WTC11 (cell line): Measurements from ENCODE around the gene RAET1E. TPM values are rescaled to one million over a fixed set of nuclear protein-coding genes. Genes with fewer than 3 reads are reported as not detected.

Experiments used
- ATAC-seq: fragments of 200-7000 bp; cut with Tn5 transposase; 2 replicates; pipeline ENCODE4 v1.10.0; 2021; ENCODE audit warnings: mild to moderate bottlenecking, moderate library complexity
- CTCF ChIA-PET: fragments of 300-600 bp; sonication (Branson Sonifier 250); formaldehyde crosslinking; loops from one replicate; lab custom pipeline; 2021; ENCODE audit warnings: antibody characterized with exemption; lab: Charles Lee
- POLR2A ChIA-PET: fragments of 350-600 bp; sonication (Branson Sonifier 250); formaldehyde crosslinking; loops from one replicate; lab custom pipeline; 2021; ENCODE audit warnings: antibody characterized with exemption; lab: Charles Lee
- DNase-seq: peaks from one replicate; pipeline ENCODE4 v3.0.0; 2021; ENCODE audit warnings: low spot score
- H3K27ac Mint-ChIP-seq: 2 replicates; pipeline ENCODE4 v1.8.0; 2021; ENCODE audit warnings: mixed read lengths
- H3K27me3 Mint-ChIP-seq: 2 replicates; pipeline ENCODE4 v1.8.0; 2021; ENCODE audit warnings: low read depth, mild to moderate bottlenecking, moderate library complexity, mixed read lengths
- H3K36me3 Mint-ChIP-seq: 2 replicates; pipeline ENCODE4 v1.8.0; 2021; ENCODE audit warnings: mixed read lengths
- H3K4me1 Mint-ChIP-seq: 2 replicates; pipeline ENCODE4 v1.8.0; 2022; ENCODE audit warnings: mixed read lengths
- H3K4me3 Mint-ChIP-seq: 2 replicates; pipeline ENCODE4 v1.8.0; 2021; ENCODE audit warnings: mild to moderate bottlenecking, moderate library complexity, mixed read lengths
- H3K9me3 Mint-ChIP-seq: 2 replicates; pipeline ENCODE4 v1.8.0; 2021; ENCODE audit warnings: mixed read lengths
- FOXJ3 ChIP-seq: sonication (generic); formaldehyde crosslinking; IDR thresholded peaks from 2 replicates; pipeline ENCODE4 v1.9.0; 2021; ENCODE audit warnings: missing genetic modification reagents, mild to moderate bottlenecking, borderline replicate concordance
- HMGXB4 ChIP-seq: sonication (generic); formaldehyde crosslinking; IDR thresholded peaks from 2 replicates; pipeline ENCODE4 v1.8.1; 2023; ENCODE audit warnings: mild to moderate bottlenecking, moderate library complexity, missing genetic modification reagents
- IRF1 ChIP-seq: sonication (generic); formaldehyde crosslinking; IDR thresholded peaks from 2 replicates; pipeline ENCODE4 v1.8.0; 2023; ENCODE audit warnings: missing genetic modification reagents
- JUN ChIP-seq: sonication (generic); formaldehyde crosslinking; IDR thresholded peaks from 2 replicates; pipeline ENCODE4 v1.8.0; 2023; ENCODE audit warnings: mild to moderate bottlenecking, missing genetic modification reagents
- MYBL2 ChIP-seq: sonication (generic); formaldehyde crosslinking; IDR thresholded peaks from 2 replicates; pipeline ENCODE4 v1.8.1; 2023; ENCODE audit warnings: mild to moderate bottlenecking, moderate library complexity, missing genetic modification reagents
- NFATC4 ChIP-seq: fragments of 250-450 bp; sonication (Bioruptor Pico); IDR thresholded peaks from 2 replicates; pipeline ENCODE4 v1.9.0; 2021; ENCODE audit warnings: mild to moderate bottlenecking
- OVOL2 ChIP-seq: fragments of 250-450 bp; sonication (Bioruptor Pico); IDR thresholded peaks from 2 replicates; pipeline ENCODE4 v1.9.0; 2021; ENCODE audit warnings: mild to moderate bottlenecking, borderline replicate concordance
- SMAD4 ChIP-seq: sonication (generic); formaldehyde crosslinking; IDR thresholded peaks from 2 replicates; pipeline ENCODE4 v1.8.0; 2022; ENCODE audit warnings: mild to moderate bottlenecking, missing genetic modification reagents
- SOX15 ChIP-seq: fragments of 250-450 bp; sonication (Bioruptor Pico); IDR thresholded peaks from 2 replicates; pipeline ENCODE4 v1.9.0; 2021; ENCODE audit warnings: mild to moderate bottlenecking
- TEAD1 ChIP-seq: sonication (generic); formaldehyde crosslinking; IDR thresholded peaks from 2 replicates; pipeline ENCODE4 v1.8.0; 2022; ENCODE audit warnings: mild to moderate bottlenecking, missing genetic modification reagents
- ZNF232 ChIP-seq: sonication (generic); formaldehyde crosslinking; IDR thresholded peaks from 2 replicates; pipeline ENCODE4 v1.8.0; 2022; ENCODE audit warnings: mild to moderate bottlenecking, missing genetic modification reagents
- ZNF281 ChIP-seq: sonication (generic); formaldehyde crosslinking; IDR thresholded peaks from 2 replicates; pipeline ENCODE4 v1.8.0; 2023; ENCODE audit warnings: mild to moderate bottlenecking, missing genetic modification reagents
- ZNF416 ChIP-seq: fragments of 250-450 bp; sonication (Bioruptor Pico); IDR thresholded peaks from 2 replicates; pipeline ENCODE4 v1.9.0; 2021; ENCODE audit warnings: mild to moderate bottlenecking, inconsistent platforms
- total RNA-seq: library from RNA; stranded (reverse); gene quantifications from 3 replicates; pipeline ENCODE4 v1.2.3, GENCODE V29; 2021
- TF ChIP-seq, protein P1 (sequence below): sonication (generic); formaldehyde crosslinking; IDR thresholded peaks from 2 replicates; pipeline ENCODE4 v1.8.0; 2022; ENCODE audit warnings: missing genetic modification reagents
- TF ChIP-seq, protein P2 (sequence below): sonication (generic); formaldehyde crosslinking; IDR thresholded peaks from 2 replicates; pipeline ENCODE4 v1.8.0; 2022; ENCODE audit warnings: mild to moderate bottlenecking, missing genetic modification reagents
- TF ChIP-seq, protein P3 (sequence below): sonication (generic); formaldehyde crosslinking; IDR thresholded peaks from 2 replicates; pipeline ENCODE4 v1.8.0; 2022; ENCODE audit warnings: mild to moderate bottlenecking, missing genetic modification reagents
- TF ChIP-seq, protein P4 (sequence below): sonication (generic); formaldehyde crosslinking; conservative IDR thresholded peaks from 2 replicates; pipeline ENCODE4 v1.8.1; 2023; ENCODE audit warnings: mild to moderate bottlenecking, low read depth, missing genetic modification reagents, moderate library complexity
- TF ChIP-seq, protein P5 (sequence below): fragments of 250-450 bp; sonication (Bioruptor Pico); IDR thresholded peaks from 2 replicates; pipeline ENCODE4 v1.9.0; 2021; ENCODE audit warnings: mild to moderate bottlenecking

The RAET1E gene
- total RNA-seq, 1 experiment from 2014 or later: not detected

DNA sequence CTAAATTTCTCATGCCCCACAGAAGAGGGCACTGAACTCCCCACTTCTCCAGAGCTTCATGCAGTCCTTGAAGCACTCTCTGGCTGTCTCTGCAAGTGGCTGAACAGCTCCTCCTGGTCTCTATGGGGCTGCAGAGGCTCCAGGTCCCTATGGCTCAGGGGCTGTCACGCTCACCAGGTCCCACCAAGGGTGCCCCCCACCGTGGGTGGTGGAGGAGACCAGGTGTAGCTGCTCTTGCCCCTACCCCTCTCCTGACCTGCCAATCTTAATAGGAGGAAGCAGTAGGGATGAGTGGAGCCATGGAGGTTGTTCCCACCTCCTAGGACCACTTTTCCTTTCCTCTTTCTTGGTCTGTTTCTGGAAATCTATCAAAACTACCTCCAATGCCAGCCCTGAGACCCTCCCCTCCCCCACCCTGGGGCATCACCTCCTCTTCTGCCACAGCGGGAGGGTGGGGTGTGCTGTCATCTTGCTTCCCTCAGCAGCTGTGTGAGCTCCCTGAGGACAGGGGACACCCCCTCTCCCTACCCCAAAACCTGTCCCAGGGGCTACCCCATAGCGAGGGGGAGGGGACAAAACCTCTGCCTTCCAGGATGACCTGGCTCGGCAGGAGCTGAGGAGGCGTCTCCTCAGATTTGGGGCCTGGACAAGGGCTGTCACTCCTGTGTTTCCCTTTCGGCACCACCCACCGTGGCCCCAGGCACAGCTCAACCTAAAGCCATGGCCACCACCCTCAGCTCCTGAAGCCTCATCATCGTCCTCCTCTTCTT, 12.0 kb upstream of the RAET1E start:
- Mint-ChIP-seq H3K4me1 (no peaks in the 10 kb centered on the region), H3K27ac (no peak overlapping the region), H3K9me3 (peaks cover 43% of the 10 kb centered on the region), H3K4me3 (no peak overlapping the region), H3K27me3 (peaks cover 43% of the 10 kb centered on the region), H3K36me3 (peaks cover 16% of the 10 kb centered on the region)
- ChIA-PET POLR2A (no interaction called here), CTCF (no interaction called here)
- ATAC-seq (no peak), DNase-seq (no peak)
- TF ChIP-seq ZNF232 (no peak), ZNF281 (CRISPR knock-in tag) (no peak), FOXJ3 (no peak), JUN (CRISPR knock-in tag) (no peak), IRF1 (no peak), HMGXB4 (CRISPR knock-in tag) (no peak), NFATC4 (CRISPR knock-in tag) (no peak), TEAD1 (CRISPR knock-in tag) (no peak), SOX15 (CRISPR knock-in tag) (no peak), ZNF416 (no peak), MYBL2 (CRISPR knock-in tag) (no peak), SMAD4 (CRISPR knock-in tag) (no peak), OVOL2 (CRISPR knock-in tag) (no peak)
- TF ChIP-seq, protein P1, sequence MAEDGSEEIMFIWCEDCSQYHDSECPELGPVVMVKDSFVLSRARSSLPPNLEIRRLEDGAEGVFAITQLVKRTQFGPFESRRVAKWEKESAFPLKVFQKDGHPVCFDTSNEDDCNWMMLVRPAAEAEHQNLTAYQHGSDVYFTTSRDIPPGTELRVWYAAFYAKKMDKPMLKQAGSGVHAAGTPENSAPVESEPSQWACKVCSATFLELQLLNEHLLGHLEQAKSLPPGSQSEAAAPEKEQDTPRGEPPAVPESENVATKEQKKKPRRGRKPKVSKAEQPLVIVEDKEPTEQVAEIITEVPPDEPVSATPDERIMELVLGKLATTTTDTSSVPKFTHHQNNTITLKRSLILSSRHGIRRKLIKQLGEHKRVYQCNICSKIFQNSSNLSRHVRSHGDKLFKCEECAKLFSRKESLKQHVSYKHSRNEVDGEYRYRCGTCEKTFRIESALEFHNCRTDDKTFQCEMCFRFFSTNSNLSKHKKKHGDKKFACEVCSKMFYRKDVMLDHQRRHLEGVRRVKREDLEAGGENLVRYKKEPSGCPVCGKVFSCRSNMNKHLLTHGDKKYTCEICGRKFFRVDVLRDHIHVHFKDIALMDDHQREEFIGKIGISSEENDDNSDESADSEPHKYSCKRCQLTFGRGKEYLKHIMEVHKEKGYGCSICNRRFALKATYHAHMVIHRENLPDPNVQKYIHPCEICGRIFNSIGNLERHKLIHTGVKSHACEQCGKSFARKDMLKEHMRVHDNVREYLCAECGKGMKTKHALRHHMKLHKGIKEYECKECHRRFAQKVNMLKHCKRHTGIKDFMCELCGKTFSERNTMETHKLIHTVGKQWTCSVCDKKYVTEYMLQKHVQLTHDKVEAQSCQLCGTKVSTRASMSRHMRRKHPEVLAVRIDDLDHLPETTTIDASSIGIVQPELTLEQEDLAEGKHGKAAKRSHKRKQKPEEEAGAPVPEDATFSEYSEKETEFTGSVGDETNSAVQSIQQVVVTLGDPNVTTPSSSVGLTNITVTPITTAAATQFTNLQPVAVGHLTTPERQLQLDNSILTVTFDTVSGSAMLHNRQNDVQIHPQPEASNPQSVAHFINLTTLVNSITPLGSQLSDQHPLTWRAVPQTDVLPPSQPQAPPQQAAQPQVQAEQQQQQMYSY (CRISPR knock-in tag): no peak
- TF ChIP-seq, protein P2, sequence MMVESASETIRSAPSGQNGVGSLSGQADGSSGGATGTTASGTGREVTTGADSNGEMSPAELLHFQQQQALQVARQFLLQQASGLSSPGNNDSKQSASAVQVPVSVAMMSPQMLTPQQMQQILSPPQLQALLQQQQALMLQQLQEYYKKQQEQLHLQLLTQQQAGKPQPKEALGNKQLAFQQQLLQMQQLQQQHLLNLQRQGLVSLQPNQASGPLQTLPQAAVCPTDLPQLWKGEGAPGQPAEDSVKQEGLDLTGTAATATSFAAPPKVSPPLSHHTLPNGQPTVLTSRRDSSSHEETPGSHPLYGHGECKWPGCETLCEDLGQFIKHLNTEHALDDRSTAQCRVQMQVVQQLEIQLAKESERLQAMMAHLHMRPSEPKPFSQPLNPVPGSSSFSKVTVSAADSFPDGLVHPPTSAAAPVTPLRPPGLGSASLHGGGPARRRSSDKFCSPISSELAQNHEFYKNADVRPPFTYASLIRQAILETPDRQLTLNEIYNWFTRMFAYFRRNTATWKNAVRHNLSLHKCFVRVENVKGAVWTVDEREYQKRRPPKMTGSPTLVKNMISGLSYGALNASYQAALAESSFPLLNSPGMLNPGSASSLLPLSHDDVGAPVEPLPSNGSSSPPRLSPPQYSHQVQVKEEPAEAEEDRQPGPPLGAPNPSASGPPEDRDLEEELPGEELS (CRISPR knock-in tag): no peak
- TF ChIP-seq, protein P3, sequence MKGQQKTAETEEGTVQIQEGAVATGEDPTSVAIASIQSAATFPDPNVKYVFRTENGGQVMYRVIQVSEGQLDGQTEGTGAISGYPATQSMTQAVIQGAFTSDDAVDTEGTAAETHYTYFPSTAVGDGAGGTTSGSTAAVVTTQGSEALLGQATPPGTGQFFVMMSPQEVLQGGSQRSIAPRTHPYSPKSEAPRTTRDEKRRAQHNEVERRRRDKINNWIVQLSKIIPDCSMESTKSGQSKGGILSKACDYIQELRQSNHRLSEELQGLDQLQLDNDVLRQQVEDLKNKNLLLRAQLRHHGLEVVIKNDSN (CRISPR knock-in tag): no peak
- TF ChIP-seq, protein P4, sequence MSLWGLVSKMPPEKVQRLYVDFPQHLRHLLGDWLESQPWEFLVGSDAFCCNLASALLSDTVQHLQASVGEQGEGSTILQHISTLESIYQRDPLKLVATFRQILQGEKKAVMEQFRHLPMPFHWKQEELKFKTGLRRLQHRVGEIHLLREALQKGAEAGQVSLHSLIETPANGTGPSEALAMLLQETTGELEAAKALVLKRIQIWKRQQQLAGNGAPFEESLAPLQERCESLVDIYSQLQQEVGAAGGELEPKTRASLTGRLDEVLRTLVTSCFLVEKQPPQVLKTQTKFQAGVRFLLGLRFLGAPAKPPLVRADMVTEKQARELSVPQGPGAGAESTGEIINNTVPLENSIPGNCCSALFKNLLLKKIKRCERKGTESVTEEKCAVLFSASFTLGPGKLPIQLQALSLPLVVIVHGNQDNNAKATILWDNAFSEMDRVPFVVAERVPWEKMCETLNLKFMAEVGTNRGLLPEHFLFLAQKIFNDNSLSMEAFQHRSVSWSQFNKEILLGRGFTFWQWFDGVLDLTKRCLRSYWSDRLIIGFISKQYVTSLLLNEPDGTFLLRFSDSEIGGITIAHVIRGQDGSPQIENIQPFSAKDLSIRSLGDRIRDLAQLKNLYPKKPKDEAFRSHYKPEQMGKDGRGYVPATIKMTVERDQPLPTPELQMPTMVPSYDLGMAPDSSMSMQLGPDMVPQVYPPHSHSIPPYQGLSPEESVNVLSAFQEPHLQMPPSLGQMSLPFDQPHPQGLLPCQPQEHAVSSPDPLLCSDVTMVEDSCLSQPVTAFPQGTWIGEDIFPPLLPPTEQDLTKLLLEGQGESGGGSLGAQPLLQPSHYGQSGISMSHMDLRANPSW (CRISPR knock-in tag): no peak
- TF ChIP-seq, protein P5, sequence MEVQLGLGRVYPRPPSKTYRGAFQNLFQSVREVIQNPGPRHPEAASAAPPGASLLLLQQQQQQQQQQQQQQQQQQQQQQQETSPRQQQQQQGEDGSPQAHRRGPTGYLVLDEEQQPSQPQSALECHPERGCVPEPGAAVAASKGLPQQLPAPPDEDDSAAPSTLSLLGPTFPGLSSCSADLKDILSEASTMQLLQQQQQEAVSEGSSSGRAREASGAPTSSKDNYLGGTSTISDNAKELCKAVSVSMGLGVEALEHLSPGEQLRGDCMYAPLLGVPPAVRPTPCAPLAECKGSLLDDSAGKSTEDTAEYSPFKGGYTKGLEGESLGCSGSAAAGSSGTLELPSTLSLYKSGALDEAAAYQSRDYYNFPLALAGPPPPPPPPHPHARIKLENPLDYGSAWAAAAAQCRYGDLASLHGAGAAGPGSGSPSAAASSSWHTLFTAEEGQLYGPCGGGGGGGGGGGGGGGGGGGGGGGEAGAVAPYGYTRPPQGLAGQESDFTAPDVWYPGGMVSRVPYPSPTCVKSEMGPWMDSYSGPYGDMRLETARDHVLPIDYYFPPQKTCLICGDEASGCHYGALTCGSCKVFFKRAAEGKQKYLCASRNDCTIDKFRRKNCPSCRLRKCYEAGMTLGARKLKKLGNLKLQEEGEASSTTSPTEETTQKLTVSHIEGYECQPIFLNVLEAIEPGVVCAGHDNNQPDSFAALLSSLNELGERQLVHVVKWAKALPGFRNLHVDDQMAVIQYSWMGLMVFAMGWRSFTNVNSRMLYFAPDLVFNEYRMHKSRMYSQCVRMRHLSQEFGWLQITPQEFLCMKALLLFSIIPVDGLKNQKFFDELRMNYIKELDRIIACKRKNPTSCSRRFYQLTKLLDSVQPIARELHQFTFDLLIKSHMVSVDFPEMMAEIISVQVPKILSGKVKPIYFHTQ (CRISPR knock-in tag): no peak
